ENCODE measurements around the gene MYH7.

- no peak for TF ChIP-seq POLR2AphosphoS5 (IDR thresholded peaks at IDR 0.05; ENCODE audit: borderline replicate concordance, low read depth, low read length)
- no peak for TF ChIP-seq EZH2 (IDR thresholded peaks at IDR 0.05)
Observed at GRCh38 chr14:23375527-23376251, 59.8 kb downstream of the MYH7 start.

All from SK-N-MC (cell line).